EH (cell line): ENCODE results near the gene CACNA2D3.

Experiments used
- DNase-seq: peaks from one replicate; pipeline ENCODE4 v3.0.0-alpha.2; 2015; ENCODE audit warnings: low read depth

The CACNA2D3 gene

DNA sequence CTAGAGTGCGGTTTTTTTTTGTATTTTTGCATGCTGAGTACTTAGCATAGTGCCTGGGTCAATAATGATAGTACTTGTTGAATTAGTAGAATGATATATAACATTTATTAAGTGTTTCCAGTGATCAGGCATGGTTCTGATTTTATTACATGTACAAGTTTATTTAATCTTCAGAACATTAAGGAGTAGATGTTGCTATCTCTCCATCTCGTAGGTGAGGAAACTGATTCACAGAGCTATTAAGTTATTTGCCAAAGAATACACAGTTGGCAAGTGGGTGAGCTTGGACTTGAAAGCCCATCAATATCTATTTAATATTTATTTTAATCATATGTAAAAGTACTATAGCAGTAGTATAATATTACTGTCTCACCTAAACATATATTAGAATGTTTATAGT, 219.5 kb downstream of the CACNA2D3 start:
- no peak for DNase-seq

DNA sequence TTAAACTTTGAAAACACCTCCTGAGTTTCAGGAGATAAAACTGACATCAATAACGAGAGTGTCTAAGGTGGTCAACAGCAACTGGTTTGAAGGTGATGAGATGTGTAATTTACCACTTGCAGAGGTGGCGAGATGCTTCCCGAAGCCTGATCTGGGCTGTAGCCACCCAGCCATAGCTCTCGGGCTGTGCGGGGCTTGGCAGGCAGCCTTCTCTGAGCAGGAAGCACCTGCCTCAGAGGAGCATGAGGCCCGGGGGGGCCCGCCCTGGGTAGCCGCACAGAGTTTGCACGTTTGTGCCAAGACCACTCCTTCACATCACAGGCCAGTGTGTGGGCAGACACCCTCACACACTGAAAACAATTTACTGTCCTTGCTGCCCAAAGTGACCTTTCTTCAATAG, 220.3 kb downstream of the CACNA2D3 start:
- DNase-seq: no peak

DNA sequence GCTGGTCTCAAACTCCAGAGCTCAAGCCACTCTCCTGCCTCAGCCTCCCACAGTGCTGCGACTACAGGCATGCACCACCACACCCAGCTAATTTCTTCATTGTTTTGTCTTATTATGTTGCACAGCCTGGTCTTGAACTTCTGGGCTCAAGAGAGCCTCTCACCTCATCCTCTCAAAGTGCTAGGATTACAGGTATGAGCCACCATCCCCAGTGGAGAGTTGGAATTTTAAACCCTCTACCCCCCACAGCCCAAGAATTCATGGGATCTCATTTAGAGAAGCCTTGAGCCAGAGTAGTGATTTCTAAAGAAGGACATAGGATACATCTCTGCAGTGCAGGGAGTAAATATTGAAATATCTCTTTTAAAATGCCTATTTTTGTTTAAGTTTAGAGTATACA, 221.1 kb downstream of the CACNA2D3 start:
- DNase-seq: no peak

DNA sequence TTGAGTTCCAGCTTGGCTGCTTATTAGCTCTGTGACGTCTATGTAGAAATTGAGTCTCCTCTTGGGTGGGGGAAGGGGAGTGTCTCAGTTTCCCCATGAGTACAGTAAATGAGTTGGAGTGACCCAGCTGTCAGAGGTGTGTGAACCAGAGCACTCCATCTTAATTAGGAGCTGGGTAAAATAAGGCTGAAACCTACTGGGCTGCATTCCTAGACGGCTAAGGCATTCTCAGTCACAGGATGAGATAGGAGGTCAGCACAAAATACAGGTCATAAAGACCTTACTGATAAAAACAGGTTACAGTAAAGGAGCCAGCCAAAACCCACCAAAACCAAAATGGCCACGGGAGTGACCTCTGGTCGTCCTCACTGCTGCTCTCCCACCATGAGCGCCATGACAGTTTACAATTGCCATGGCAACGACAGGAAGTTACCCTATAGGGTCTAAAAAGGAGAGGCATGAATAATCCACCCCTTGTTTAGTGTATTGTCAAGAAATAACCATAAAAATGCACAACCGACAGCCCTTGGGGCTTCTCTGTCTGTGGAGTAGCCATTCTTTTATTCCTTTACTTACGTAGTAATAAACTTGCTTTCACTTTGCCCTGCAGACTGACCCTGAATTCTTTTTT, 222.4 kb downstream of the CACNA2D3 start:
- no peak for DNase-seq

DNA sequence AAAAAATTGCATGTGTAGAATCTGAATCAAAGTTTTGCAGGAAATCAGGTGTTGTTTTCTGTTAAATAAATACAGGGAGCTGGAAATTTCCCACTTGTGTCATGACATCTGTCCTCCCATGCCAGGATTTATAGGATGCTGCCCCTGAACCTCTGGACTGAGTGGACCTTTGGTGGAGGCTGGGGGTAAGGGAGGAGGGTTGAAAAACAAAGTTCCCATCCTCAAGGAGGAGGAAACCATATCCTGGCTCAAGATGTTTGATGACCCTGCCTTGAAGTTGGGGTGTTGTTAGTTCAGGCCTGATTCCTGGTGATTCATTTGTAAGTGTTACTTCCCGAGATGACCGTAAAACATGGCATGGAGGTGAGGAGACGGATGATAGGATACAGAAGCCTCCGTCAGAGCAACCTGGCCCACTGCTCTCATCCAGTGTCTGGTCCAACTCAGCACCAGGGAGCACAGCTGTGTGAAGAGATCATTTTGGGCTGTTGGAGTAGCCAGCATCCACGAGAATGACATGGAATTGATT, 223.6 kb downstream of the CACNA2D3 start:
- no peak for DNase-seq

DNA sequence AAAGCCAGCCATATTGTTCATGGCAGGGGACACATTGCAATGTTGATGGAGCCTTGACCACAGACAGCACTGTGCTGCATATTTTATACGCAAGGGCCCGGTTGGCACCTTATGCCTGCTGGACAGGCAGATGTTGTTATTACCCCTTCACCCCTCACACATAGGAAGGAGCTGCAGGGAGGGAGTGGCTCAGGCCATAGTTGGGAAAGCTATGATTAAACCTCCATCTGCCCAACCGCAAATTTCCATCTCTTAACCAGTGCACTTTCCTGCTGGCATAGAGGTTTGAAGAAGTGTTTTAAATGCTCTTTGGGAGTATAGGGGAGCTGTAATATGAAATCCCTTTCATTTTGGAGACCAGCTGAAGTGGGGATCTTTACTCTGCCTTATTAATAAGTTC, 224.7 kb downstream of the CACNA2D3 start:
- no peak for DNase-seq

DNA sequence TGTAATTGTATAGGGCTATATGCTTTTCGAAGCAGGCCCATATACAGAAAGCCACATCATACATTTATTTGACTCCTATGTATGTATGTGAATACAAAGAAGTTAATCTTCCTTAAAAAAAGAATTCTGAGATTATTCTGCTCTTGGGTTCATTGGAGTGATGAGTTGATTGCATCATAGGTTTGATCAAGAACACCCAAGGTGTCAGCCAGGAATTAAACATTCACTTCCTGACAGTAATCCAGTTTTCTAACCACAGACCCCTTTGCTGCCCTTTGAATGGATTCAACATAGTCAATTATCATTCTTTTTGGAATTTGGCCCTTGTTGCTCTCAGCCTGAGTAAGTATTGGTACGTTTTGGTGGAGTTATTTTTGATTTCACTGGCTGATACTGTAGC, 225.6 kb downstream of the CACNA2D3 start:
- no peak for DNase-seq

DNA sequence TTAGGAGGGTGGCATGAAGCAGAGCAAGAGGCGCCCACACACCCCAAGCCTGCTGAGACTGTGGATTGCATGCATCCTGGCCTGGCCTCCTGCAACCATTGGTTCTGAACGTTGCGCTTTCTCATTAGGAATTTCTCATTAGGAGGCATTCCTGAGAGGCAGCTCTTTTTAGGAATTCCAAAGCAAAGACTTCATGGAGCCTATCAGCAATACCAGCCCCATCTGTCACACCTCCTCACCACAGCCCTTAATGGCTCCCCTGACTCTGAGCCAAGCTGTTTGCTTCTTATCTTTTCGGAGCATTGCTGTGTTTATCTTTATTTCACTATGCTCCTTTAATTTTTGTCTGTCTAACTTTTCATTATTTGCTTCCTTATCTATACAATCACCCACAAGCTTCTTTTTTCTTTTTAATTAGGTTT, 226.9 kb downstream of the CACNA2D3 start:
- peak; percentile 1 for DNase-seq

DNA sequence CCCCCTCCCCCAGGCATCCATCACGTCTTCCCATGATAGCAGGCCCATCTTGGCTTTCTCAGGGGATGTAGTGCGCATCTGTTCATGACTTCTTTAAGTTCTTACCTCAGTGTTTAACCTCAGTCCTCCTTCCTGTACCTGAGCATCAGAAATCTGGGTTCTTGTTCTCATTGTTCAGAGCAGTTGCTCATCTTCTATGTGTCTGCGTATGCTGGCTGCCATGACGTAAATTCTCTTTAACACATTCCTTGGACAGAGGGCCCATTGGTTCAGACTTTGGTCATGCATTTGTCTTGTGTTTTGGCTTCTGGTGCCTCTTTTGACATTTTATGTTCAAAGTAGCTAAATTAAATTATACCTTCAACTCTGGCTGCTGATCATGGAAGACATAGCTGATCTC, 227.3 kb downstream of the CACNA2D3 start:
- no peak for DNase-seq

DNA sequence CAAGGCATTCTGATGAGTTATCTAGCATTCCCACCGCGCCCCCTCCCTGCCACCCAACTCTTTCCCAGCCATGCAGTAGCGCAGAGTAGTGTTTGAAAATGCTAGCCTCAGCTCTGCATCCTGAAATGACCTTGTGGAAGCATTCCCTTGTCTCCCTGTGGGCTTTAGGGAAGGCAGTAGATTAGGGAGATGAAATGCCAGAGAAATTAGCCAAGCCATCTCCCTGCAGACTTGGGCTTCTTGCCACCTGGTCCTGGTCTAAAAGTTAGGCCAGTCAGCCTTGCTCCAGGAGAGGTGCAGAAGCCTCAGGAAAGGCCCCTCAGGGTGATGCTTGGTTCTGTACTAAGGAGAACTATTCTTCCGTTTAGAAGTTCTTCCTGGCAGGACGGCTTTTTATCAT, 231.2 kb downstream of the CACNA2D3 start:
- peak; percentile 5 for DNase-seq

DNA sequence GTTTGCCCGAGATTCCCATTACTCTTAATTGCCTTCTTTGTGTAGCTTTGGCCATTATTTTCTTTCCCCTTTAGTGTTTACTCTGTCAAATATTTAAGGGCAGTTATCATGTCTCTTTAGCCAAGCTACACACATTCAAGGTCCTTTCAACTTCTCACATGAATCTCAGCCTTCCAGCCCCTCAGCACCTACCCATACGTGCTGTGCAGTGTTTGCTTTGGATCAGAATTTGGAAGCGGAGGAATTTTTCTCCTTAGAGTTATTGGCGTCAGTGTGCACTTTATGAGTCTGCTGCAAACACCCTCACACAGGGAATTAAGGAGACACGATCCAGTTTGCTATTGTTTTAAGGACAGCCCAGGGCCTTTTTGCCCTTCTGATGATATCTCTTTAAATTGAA, 231.6 kb downstream of the CACNA2D3 start:
- peak; percentile 20 for DNase-seq

DNA sequence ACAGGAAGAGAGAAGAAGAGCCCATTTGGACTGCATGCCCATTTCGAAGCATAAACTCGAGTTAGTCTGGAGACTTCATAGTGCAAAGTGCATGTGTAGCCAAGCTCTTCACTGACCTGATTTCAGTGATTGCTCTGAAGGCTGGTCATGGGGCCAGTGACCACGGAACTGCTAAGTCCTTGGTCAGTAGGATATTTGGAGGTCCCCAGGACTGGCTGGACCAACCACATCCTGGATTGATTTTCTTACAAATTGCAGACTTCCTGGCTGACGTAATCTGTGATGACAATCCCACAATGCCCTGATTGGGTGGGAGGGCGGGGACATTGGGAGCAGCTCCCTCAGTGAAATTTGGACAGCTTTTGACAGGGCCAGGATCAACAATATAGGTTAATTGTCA, 233.4 kb downstream of the CACNA2D3 start:
- no peak for DNase-seq

DNA sequence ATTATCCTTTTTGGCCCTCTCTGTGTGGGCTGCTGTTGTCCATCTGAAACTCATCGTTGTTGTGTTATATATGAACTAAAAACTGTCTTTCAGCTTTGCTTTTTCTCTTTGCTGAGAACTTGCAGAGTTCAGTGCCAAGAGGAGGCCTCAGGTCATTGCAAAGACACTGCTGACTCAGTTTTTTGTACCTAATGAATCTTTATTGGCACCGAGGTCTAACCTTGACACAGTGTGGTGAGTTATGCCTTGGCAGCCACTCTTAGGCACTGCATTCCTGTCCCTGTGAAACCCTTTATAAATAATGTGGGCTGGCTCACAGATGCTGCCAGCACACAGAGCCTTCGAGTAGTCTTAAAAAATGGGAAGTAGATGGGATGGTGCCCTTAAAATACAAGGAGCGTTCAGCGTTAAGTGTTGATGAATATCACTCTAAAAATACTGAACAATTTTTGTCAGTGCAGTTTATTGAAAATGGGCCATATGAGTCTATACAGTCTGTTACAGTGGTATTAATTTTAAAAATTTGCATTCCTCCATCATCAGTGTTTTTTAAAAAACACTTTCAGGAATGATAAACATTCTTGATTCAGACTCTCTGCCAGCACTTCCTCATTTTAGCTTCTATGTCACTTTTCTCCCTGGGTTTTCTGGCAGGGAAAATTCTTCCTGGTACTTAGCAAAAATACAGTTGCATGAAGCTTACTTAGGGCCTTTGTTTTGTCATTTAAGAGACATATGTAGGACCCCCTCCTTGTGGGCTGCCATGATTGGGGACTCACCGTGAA, 234.1 kb downstream of the CACNA2D3 start:
- DNase-seq: peak; percentile 1

DNA sequence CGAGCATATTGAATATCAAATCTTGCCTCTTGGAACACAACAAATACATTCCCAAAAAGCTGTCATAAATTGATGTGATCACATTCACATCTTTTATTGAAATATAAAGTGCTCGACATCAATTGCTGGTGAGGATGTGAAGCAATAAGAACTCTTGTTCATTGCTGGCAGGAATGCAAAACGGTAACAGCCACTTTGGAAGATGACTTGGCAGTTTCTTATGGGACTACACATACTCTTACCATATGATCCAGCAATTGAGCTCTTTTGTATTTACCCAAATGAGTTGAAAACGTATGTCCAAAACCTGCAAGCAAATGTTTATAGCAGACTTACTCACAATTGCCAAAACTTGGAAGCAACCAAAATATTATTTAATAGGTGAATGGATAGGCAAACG, 234.9 kb downstream of the CACNA2D3 start:
- DNase-seq: no peak

DNA sequence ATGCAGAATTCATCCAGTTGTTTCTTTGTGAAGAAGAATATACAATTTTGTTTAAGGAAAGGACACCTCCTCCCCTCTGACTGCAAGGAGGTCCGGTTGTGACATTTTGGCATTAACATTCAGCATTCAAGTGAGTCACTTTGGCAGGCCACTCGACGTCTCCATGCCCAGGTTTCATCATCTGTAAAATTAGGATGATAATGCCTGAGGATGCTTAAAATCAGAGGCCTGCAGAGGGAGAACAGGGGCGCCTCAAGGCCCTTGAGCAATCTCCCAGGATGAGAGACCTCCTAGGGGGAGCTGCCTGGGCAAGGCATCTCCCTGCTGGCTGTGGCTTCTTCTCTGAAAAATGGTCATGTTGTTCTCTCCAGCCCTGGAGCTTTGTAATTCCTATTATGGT, 236.0 kb downstream of the CACNA2D3 start:
- DNase-seq: no peak

DNA sequence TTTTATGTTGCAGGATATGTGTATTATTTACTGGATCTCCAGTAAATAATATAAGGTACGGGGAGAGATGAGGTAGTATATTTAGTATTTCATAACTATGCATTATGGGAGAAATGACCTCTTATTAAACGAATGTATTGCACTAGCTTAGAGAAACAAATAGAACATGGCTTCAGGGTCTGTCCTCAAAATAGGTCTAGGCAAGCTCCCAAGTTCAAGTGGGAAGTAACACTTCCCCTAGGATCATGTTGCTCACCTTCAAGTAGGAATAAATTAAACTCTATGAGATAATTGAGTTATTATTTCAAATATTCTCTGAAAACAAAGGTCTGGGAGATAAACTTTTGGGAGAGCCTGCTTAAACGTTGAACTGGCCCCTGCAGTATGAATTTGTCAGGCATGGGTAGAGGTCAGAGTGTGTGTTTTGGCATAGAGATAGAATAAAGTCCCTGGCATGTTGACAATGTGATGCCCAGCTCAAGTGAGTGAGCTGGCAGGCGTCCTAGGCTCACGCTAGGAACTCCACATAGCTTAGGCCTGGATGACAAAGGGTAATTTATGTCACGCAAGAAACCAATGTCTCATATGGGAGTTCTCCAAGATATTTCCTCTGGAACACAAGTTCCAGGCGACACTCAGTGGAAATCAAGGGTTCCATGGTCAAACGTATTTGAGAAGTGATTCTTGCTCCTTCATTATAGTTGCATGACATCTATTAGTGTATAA, 236.8 kb downstream of the CACNA2D3 start:
- DNase-seq: no peak

DNA sequence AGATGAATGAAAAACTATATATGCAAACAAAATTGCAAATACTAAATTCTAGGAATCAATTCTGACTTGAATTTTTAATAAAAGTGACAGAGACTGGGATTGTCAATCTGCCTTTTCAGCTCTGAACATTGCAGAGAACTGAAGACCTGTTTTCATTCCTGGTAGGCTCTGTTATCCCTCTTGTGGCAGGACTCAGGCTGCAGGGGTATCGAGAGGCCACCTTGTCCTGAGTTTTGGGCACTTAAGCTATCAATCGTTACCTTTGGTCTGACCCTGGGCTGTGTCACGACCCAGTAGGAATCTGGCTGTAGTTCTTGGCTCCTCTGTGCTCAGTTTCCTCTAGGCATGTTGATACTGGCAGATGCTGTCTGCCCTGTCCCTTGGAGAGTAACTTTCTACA, 238.0 kb downstream of the CACNA2D3 start:
- DNase-seq: no peak

DNA sequence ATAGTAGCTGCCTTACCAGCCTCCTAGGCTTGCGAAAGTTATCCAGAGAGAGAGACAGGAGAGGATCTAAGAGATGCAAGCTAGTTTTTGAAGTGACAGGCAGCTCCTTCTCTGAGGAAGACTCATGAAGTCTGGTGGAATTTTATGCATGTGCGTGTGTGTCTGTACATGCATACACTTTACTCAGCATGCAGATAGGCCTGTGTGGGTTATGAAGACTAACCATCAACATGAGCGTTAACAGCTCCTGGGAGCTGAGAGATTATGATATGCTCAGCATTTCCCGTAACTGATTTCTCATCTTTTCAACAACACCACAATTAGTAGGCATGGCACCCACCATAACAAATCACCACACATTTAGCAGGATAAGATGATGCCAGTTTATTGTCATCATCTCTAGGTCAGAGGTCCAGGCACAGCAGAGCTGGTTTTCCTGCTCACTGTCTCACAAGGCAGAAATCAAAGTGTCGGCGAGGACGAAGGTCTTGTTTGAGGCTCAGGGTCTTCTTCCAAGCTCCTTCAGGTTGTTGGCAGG, 239.5 kb downstream of the CACNA2D3 start:
- no peak for DNase-seq

DNA sequence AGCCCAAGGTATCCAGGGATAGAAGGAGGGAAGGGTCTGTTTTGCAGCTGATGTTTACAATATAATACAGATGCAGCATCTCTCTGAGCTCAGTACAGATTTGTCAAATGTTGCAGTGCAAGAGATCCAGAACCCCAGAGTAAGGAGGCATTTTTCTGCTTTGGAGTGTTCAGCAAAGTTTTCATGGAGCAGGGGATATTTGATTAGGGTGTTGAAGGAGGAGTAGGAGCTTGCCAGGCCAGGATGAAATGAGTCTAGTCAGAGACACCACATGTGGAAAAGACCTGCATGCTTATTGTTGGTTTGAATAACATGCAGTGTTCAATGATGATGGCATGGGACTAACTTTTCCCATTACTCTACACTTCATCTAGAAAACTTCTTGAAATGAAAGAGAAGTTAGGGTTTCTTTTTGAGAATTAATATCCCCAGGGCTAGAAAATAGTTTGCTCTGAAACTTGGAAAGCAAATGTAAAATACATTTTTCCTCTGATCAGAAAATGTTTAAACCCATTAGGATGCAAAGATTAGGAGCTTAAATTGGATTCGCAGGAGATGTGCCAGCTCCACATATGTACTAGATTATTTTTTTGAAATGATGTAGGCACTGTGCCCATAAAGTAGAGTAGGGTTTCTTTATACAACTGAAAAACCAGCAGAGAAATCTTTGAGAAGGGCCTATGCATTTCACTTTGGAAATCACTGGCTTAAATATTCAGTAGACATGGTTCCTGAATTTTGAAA, 243.8 kb downstream of the CACNA2D3 start:
- DNase-seq: no peak

DNA sequence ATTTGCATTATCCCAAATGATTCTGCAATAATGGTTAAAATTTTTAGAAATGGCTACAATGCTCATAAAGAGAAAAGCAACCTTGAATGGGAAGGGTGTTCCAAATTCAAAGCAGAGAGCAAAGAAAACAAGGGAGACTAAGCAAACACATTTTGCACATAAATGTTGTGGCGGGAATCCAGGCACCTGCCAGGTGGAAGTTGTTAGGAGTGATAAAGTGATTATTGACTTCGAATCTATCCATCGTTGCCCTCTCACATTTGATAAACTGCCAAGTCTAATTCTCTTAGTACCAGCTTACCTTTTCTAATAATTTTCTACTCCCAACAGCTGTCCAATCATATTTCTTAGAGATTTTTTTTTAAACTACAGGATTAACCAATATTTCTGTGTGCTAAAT, 244.5 kb downstream of the CACNA2D3 start:
- DNase-seq: no peak

DNA sequence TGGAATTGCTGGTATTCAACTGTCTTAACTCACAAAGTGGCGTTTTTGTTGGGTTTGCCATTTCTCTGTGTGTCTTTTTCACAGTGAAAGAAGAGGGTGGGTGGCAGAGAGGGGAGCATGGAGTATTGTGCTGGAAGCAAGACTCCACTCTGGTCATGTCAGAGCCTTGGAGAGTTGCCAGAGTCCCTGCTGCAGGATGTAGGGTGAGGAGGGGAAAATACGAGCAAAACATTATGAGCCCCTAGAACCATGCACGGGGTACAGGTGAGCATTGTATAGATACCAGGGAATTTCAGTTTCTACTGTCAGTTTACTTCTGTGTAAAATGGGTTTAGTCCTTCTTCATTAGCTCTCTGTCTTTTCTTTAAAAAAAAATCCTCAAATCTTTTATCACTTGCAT, 249.9 kb downstream of the CACNA2D3 start:
- no peak for DNase-seq
